WTC11 (cell line): ENCODE results near the gene MRPL27. TPM values are rescaled to one million over a fixed set of nuclear protein-coding genes. Genes with fewer than 3 reads are reported as not detected.

Experiments used
- ATAC-seq: fragments of 200-7000 bp; cut with Tn5 transposase; 2 replicates; pipeline ENCODE4 v1.10.0; 2021; ENCODE audit warnings: mild to moderate bottlenecking, moderate library complexity
- CTCF ChIA-PET: fragments of 300-600 bp; sonication (Branson Sonifier 250); formaldehyde crosslinking; loops from one replicate; lab custom pipeline; 2021; ENCODE audit warnings: antibody characterized with exemption; lab: Charles Lee
- POLR2A ChIA-PET: fragments of 350-600 bp; sonication (Branson Sonifier 250); formaldehyde crosslinking; loops from one replicate; lab custom pipeline; 2021; ENCODE audit warnings: antibody characterized with exemption; lab: Charles Lee
- DNase-seq: peaks from one replicate; pipeline ENCODE4 v3.0.0; 2021; ENCODE audit warnings: low spot score
- H3K27ac Mint-ChIP-seq: 2 replicates; pipeline ENCODE4 v1.8.0; 2021; ENCODE audit warnings: mixed read lengths
- H3K27me3 Mint-ChIP-seq: 2 replicates; pipeline ENCODE4 v1.8.0; 2021; ENCODE audit warnings: low read depth, mild to moderate bottlenecking, moderate library complexity, mixed read lengths
- H3K36me3 Mint-ChIP-seq: 2 replicates; pipeline ENCODE4 v1.8.0; 2021; ENCODE audit warnings: mixed read lengths
- H3K4me1 Mint-ChIP-seq: 2 replicates; pipeline ENCODE4 v1.8.0; 2022; ENCODE audit warnings: mixed read lengths
- H3K4me3 Mint-ChIP-seq: 2 replicates; pipeline ENCODE4 v1.8.0; 2021; ENCODE audit warnings: mild to moderate bottlenecking, moderate library complexity, mixed read lengths
- H3K9me3 Mint-ChIP-seq: 2 replicates; pipeline ENCODE4 v1.8.0; 2021; ENCODE audit warnings: mixed read lengths
- FOXK1 ChIP-seq: sonication (generic); formaldehyde crosslinking; IDR thresholded peaks from 2 replicates; pipeline ENCODE4 v1.8.0; 2022; ENCODE audit warnings: mild to moderate bottlenecking, moderate library complexity, missing genetic modification reagents
- GRHL2 ChIP-seq: fragments of 250-450 bp; sonication (Bioruptor Pico); IDR thresholded peaks from 2 replicates; pipeline ENCODE4 v1.8.0; 2022; ENCODE audit warnings: mild to moderate bottlenecking, moderate library complexity; ENCODE audit not compliant: insufficient replicate concordance, severe bottlenecking
- IRF2 ChIP-seq: sonication (generic); formaldehyde crosslinking; IDR thresholded peaks from 2 replicates; pipeline ENCODE4 v1.8.0; 2022; ENCODE audit warnings: low read depth, missing genetic modification reagents, borderline replicate concordance
- PRDM15 ChIP-seq: sonication (generic); formaldehyde crosslinking; IDR thresholded peaks from 2 replicates; pipeline ENCODE4 v1.8.0; 2022; ENCODE audit warnings: missing genetic modification reagents
- PREB ChIP-seq: sonication (generic); formaldehyde crosslinking; IDR thresholded peaks from 2 replicates; pipeline ENCODE4 v1.8.1; 2022; ENCODE audit warnings: mild to moderate bottlenecking, missing genetic modification reagents, moderate library complexity, borderline replicate concordance
- PRRX2 ChIP-seq: fragments of 250-450 bp; sonication (Bioruptor Pico); IDR thresholded peaks from 2 replicates; pipeline ENCODE4 v1.8.0; 2021; ENCODE audit warnings: mild to moderate bottlenecking
- SOX15 ChIP-seq: fragments of 250-450 bp; sonication (Bioruptor Pico); IDR thresholded peaks from 2 replicates; pipeline ENCODE4 v1.9.0; 2021; ENCODE audit warnings: mild to moderate bottlenecking
- SP1 ChIP-seq: sonication (generic); formaldehyde crosslinking; conservative IDR thresholded peaks from 2 replicates; pipeline ENCODE4 v1.8.1; 2022; ENCODE audit warnings: missing genetic modification reagents
- TEAD1 ChIP-seq: sonication (generic); formaldehyde crosslinking; IDR thresholded peaks from 2 replicates; pipeline ENCODE4 v1.8.0; 2022; ENCODE audit warnings: mild to moderate bottlenecking, missing genetic modification reagents
- ZMAT4 ChIP-seq: fragments of 250-450 bp; sonication (Bioruptor Pico); IDR thresholded peaks from 2 replicates; pipeline ENCODE4 v1.9.0; 2021; ENCODE audit warnings: mild to moderate bottlenecking
- ZNF138 ChIP-seq: sonication (generic); formaldehyde crosslinking; conservative IDR thresholded peaks from 2 replicates; pipeline ENCODE4 v1.8.1; 2022; ENCODE audit warnings: mild to moderate bottlenecking, moderate library complexity, missing genetic modification reagents
- ZSCAN18 ChIP-seq: fragments of 250-450 bp; sonication (Bioruptor Pico); IDR thresholded peaks from 2 replicates; pipeline ENCODE4 v2.1.2; 2022; ENCODE audit warnings: mild to moderate bottlenecking, moderate library complexity
- total RNA-seq: library from RNA; stranded (reverse); gene quantifications from 3 replicates; pipeline ENCODE4 v1.2.3, GENCODE V29; 2021
- TF ChIP-seq, protein P1 (sequence below): sonication (generic); formaldehyde crosslinking; IDR thresholded peaks from 2 replicates; pipeline ENCODE4 v1.8.1; 2022; ENCODE audit warnings: mild to moderate bottlenecking, moderate library complexity, missing genetic modification reagents
- TF ChIP-seq, protein P2 (sequence below): sonication (generic); formaldehyde crosslinking; IDR thresholded peaks from 2 replicates; pipeline ENCODE4 v1.8.1; 2023; ENCODE audit warnings: mild to moderate bottlenecking, moderate library complexity, missing genetic modification reagents
- TF ChIP-seq, protein P3 (sequence below): fragments of 200-600 bp; IDR thresholded peaks from 2 replicates; pipeline ENCODE4 v1.8.0; 2022; ENCODE audit warnings: antibody characterized with exemption
- TF ChIP-seq, protein P4 (sequence below): sonication (generic); formaldehyde crosslinking; IDR thresholded peaks from 2 replicates; pipeline ENCODE4 v1.8.1; 2023; ENCODE audit warnings: mild to moderate bottlenecking, missing genetic modification reagents

The MRPL27 gene
- total RNA-seq, 1 experiment from 2014 or later, result 80.5 TPM

GRCh38 chr17:50322271-50322670 is 50.7 kb downstream of the MRPL27 start (continued):
- TF ChIP-seq, protein P1, sequence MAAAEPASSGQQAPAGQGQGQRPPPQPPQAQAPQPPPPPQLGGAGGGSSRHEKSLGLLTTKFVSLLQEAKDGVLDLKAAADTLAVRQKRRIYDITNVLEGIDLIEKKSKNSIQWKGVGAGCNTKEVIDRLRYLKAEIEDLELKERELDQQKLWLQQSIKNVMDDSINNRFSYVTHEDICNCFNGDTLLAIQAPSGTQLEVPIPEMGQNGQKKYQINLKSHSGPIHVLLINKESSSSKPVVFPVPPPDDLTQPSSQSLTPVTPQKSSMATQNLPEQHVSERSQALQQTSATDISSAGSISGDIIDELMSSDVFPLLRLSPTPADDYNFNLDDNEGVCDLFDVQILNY (CRISPR knock-in tag), result no peak
- TF ChIP-seq, protein P2, sequence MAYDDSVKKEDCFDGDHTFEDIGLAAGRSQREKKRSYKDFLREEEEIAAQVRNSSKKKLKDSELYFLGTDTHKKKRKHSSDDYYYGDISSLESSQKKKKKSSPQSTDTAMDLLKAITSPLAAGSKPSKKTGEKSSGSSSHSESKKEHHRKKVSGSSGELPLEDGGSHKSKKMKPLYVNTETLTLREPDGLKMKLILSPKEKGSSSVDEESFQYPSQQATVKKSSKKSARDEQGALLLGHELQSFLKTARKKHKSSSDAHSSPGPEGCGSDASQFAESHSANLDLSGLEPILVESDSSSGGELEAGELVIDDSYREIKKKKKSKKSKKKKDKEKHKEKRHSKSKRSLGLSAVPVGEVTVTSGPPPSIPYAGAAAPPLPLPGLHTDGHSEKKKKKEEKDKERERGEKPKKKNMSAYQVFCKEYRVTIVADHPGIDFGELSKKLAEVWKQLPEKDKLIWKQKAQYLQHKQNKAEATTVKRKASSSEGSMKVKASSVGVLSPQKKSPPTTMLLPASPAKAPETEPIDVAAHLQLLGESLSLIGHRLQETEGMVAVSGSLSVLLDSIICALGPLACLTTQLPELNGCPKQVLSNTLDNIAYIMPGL (CRISPR knock-in tag), result no peak
- TF ChIP-seq, all 79 proteins: peak for 0

- Mint-ChIP-seq H3K27ac (no peak overlapping the region), H3K36me3 (no peaks in the 10 kb centered on the region), H3K27me3 (no peaks in the 10 kb centered on the region), H3K4me3 (no peak overlapping the region), H3K9me3 (peaks cover 3% of the 10 kb centered on the region), H3K4me1 (no peaks in the 10 kb centered on the region)
- DNase-seq (no peak), ATAC-seq (peak; percentile 39; the same call in 1 of the 2 replicates)
- TF ChIP-seq ZSCAN18 (CRISPR knock-in tag) (0 out of 2 replicates have a peak, but pooled peaks have one; percentile 80), SP1 (CRISPR knock-in tag) (no peak)
- POLR2A ChIA-PET, result interaction anchor here (1.4 kb wide), 1 partner anchor 106 kb away, joined by 3 read pairs; no protein-coding TSS in a partner anchor
- CTCF ChIA-PET, result interaction anchor here (1.5 to 2.0 kb wide), 3 partner anchors 14 to 225 kb away, joined by 3 to 7 read pairs (median 7); partner anchors contain the start of genes LRRC59 and PDK2
Measured at GRCh38 chr17:50319306-50320004, 53.5 kb downstream of the MRPL27 start.

- ATAC-seq (peak; percentile 65), DNase-seq (no peak)
- Mint-ChIP-seq H3K36me3 (peaks cover 3% of the 10 kb centered on the region; the same call in 1 of the 2 replicates), H3K4me3 (no peak overlapping the region), H3K9me3 (peaks cover 9% of the 10 kb centered on the region), H3K27ac (no peak overlapping the region), H3K4me1 (no peaks in the 10 kb centered on the region), H3K27me3 (no peaks in the 10 kb centered on the region)
- CTCF ChIA-PET, result interaction anchor here (0.6 to 1.8 kb wide), 4 partner anchors 44 to 141 kb away, joined by 3 to 7 read pairs (median 4); partner anchors contain the start of gene LRRC59
- POLR2A ChIA-PET, result interaction anchor here (1.4 kb wide), 1 partner anchor 105 kb away, joined by 3 read pairs; no protein-coding TSS in a partner anchor
- TF ChIP-seq SOX15 (CRISPR knock-in tag) (no peak), TEAD1 (CRISPR knock-in tag) (no peak), PREB (CRISPR knock-in tag) (no peak), PRRX2 (no peak), IRF2 (no peak), GRHL2 (no peak), ZNF138 (no peak), PRDM15 (CRISPR knock-in tag) (no peak), FOXK1 (CRISPR knock-in tag) (no peak), ZMAT4 (CRISPR knock-in tag) (no peak)
- TF ChIP-seq, protein P3, sequence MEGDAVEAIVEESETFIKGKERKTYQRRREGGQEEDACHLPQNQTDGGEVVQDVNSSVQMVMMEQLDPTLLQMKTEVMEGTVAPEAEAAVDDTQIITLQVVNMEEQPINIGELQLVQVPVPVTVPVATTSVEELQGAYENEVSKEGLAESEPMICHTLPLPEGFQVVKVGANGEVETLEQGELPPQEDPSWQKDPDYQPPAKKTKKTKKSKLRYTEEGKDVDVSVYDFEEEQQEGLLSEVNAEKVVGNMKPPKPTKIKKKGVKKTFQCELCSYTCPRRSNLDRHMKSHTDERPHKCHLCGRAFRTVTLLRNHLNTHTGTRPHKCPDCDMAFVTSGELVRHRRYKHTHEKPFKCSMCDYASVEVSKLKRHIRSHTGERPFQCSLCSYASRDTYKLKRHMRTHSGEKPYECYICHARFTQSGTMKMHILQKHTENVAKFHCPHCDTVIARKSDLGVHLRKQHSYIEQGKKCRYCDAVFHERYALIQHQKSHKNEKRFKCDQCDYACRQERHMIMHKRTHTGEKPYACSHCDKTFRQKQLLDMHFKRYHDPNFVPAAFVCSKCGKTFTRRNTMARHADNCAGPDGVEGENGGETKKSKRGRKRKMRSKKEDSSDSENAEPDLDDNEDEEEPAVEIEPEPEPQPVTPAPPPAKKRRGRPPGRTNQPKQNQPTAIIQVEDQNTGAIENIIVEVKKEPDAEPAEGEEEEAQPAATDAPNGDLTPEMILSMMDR, result no peak
- TF ChIP-seq, protein P4, sequence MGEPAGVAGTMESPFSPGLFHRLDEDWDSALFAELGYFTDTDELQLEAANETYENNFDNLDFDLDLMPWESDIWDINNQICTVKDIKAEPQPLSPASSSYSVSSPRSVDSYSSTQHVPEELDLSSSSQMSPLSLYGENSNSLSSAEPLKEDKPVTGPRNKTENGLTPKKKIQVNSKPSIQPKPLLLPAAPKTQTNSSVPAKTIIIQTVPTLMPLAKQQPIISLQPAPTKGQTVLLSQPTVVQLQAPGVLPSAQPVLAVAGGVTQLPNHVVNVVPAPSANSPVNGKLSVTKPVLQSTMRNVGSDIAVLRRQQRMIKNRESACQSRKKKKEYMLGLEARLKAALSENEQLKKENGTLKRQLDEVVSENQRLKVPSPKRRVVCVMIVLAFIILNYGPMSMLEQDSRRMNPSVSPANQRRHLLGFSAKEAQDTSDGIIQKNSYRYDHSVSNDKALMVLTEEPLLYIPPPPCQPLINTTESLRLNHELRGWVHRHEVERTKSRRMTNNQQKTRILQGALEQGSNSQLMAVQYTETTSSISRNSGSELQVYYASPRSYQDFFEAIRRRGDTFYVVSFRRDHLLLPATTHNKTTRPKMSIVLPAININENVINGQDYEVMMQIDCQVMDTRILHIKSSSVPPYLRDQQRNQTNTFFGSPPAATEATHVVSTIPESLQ (CRISPR knock-in tag), result no peak
Measured at GRCh38 chr17:50318501-50319285, 54.3 kb downstream of the MRPL27 start.
